Hematopoietic multipotent progenitor cell treated with erythropoietin and hydrocortisone succinate and interleukin-3 and kit ligand, for 15 days (in vitro differentiated cells): Measurements from ENCODE around the gene IFT22.
"Not testable (repeated sequence)": the region's sequence is repeated elsewhere in the genome, so short reads cannot be mapped to it uniquely, and the experiment has no call there.

Source experiments
- DNase-seq: peaks from one replicate; pipeline ENCODE4 v3.0.0-alpha.2; 2015; ENCODE audit warnings: low spot score

Gene IFT22

DNA sequence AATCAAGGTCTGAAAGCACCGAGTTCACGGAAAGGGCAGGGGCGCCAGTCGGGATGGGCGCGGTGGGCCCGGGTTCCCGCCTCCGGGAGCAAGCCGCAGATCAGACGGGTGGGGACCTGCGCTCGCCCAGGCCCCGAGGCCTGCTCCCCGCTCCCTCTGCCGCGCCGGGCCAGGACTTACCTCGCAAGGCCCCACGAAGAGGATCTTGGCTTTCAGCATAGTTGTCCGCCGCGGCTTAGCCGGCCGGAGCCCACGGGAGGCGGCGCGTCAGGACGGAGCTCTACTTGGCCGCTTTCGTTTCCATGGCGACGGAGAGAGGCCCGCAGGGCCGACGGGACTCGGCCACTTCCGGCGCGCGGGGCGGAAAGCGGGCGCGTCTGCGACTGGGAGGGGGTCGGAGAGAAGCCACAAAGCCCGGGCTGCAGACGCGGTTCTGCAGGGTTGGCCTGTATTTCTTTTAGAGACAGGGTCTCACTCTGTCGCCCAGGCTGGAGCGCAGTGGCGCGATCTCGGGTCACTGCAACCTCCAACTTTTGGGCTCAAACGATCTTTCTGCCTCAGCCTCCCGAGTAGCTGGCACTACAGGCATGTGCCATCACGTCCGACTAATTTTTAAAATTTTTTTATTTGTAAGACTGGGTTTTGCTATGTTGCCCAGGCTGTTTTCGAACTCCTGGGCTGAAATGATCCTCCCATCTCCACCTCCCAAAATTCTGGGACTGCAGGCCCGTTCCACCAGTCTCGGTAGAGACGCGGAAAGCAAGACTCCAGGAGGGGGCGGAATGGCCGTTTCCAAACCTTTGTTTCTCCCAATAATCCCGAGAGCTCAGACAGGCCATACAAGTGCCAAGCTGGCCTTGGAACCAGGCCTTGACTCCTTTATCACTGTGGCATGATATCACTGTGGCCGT, at the start of gene IFT22:
Gene IFT22 (minus strand): TSS at position 322 of the 911 bp plus-strand sequence. CDS start 103 bp downstream, at position 219.
- DNase-seq, result peak; percentile 91

DNA sequence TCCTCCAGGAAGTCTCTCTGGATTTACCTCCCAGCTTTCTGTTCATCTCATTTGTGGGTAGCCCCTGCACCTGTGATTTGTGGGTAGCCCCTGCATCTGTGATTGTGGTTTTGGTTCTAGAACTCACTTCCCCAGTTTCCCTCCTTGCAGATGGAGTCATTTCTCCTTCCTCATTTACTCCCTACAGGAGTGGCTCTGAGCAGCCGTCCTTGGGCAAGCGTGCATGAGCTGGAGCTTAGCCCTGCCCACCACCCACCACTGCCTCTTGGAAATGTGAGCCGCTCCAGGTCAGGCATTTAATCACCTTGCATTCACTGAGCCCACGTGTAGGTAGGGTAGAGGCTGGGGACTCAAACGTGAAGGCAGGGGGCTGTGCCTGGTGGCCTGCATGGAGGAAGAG, 49.2 kb upstream of the IFT22 start:
- no peak for DNase-seq

DNA sequence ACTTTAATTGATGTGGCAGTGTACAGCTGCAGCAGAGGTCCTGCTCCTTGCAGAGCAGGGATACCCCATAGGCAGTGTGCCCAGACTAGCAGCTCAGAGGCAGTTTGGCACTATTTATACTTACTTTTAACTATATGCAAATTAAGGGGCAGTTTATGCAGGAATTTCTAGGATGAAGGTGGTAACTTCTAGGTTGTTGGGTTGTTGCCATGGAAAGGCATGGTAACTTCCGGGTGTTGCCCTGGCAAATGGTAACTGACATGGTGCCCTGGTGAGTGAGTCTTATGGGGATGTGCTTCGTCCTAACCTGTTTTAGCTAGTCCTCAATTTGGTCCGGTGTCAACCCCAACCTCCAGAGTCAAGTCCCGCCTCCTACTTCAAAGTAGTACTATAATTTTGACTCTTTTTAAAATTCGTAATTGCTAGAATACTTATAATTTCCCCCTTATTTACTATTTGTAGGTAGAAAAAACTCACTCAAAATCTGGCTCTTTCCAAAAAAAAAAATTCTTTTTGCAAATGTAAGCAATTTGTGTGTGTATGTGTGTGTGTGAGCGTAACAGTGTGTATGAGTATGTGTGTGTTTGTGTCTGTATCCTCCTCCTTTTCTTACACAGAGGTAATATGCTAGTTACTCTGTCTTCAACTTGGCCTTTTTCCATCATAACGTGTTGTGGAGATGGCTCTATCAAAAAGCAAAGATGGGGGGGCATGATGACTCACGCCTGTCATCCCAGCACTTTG, 47.0 kb upstream of the IFT22 start:
- no peak for DNase-seq

DNA sequence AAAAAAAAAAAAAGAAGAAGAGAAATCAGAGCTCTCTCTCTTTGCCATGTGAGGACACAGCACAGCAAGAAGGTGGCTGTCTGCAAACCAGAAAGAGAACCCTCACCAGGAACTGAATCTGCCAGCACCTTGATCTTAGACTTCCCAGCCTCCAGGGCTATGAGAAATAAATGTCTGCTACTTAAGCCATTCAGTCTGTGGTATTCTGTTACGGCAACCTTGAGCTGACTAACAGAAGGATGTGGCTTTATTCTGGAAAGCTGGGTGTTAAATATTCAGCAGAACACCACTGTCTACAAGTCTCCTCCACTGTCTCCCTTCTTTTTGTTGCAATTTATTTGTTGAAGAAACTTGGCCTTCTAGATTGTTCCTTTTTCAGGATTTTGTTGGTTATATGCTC, 46.1 kb upstream of the IFT22 start:
- DNase-seq, result no peak

DNA sequence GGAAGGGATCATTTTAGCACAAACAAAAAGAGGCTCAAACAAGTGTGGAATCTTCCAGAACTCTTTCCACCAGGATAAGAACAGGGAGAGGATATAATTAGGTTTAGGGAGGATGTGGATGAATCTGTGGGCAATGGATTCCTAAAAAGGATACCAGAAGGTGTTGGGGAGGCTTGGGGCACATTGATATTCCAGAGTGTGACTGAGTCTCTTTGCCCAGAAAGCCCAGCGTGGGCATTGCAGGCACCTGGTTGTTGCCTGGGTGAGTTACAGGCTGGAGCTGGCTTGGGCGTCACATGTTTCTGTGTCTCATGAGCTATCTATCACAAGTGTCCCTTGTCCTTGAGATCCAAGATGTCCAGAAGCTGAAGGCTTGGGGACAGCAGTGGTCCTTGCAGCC, 44.3 kb upstream of the IFT22 start:
- DNase-seq, result no peak

DNA sequence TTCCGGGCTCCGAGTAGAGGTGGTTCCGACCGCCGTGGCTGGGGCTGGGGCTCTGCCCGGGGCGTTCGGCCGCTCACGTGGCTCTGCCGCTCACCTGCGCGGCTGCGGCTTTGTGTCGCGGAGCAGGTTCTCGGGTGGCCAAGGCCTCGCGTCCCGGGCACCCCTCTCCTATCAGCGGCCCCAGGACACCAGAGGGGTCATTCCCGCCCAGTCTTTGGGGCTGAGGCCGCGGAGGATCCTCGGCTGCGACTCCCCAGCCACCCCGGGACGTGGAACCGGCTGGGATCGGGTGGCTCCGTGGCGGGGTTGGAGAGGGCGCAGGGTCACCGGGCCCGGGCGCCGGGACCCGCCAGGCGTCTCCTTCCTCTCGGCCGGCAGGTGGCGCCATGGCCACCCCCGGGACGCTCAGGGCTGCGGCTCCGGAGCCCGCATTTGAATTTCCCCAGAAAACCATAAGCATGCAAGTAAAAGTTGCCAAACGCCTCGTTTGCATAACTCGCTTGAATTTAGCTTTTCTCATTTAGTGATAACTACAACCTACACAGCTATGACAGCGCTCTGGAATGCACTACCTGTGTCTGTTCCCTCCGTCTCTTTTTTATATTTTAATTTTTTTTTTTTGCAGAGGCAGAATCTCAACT, 42.2 kb upstream of the IFT22 start:
- DNase-seq, result peak; percentile 28

DNA sequence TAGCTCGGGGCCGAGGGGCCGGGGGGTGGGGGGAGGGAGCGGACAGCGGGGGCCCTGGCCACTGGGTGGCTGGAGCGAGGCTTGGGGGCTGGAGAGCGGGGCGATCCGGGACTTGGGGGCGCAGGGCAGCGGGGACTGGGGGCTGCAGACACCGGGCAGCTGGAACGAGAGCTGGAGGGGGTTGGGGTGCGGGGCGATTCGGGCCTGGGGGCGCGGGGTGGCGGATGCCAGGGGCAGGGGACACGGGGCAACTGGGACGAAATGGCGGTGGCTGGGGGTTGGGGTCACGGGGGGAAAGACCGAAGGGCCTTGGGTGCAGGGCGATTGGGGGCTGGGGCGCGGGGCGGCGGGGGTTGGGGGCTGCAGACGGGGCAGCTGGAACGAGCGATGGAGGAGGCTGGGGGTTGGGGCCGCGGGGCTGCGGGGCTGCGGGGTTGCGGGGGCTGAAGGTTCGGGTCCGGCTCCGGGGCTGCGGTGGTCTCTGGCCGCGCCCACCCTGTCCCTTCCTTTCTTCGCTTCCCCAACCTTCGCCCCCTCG, 41.7 kb upstream of the IFT22 start:
- DNase-seq, result no peak

DNA sequence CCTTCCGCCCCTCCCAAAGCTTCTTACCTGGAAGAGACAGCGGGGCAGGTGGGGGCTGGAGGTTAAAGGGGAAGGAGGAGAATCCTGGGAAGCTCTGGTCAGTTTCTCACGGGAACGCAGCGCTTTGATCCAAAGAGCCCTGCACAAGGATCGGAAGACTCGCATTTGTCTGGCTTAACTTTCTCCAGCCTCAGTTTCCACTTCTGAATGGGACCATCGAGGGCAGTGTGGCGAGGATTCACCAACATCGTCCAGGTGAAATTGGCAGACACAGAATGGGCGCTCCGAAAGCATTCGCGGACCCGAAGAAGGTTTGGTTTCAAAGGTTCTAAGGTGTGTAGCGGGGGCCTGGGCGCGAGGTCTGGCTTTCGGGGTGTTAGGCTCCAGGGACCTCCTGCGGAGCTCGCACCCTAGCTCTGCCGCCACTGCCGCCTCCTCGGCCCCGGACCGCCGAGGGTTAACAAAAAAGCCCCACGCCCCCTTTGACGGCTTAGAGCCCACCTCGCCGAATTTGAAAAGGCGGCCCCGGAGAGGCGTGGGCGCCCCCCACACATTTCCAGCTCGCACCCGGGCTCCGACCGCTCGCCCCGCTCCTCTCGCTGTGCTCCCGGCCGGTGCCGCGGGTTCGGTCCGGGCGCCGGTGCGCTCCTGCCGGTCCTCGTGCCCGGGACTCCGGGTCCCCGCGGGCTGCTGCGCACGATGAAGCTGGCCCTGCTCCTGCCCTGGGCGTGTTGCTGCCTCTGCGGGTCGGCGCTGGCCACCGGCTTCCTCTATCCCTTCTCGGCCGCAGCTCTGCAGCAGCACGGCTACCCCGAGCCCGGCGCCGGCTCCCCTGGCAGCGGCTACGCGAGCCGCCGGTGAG, 41.0 kb upstream of the IFT22 start, which contains the start of gene COL26A1:
Gene COL26A1 (plus strand): TSS at position 542 of the 862 bp plus-strand sequence. CDS start 158 bp downstream, at position 700.
- DNase-seq, result no peak

DNA sequence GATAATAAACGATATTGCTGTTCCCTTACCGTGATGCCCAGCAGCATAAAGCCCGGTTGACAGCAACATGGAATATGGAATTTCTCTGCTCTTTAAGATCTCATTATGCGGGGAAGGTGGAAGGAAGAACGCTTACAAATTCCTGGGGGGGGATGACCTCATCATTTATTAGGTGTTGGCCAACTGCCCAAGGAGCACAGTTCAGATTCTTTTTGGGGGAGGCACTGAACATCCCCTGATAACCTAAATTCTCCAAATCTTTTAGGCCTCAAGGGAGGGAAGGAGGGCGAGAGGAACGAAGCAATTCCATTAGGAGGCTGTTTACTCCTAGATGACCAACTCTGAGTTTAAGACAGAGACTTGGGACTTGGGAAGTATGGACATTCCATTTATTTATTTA, 35.8 kb upstream of the IFT22 start:
- no peak for DNase-seq

DNA sequence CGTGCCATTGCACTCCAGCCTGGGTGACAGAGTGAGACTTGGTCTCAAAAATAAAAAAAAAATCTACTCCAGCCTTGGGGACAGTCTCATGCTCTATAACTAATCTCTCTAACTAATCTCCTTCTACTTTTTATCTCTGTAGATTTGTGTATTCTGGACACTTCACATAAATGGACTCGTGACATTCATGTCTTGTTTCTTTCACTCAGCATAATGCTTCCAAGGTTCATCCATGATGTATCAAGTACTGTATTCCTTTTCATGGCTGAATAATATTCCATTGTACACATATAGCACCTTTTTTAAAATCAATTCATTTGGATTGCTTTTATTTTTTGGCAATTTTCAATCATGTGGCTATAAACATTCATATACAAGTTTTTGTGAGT, 31.3 kb upstream of the IFT22 start:
- DNase-seq, result no peak

DNA sequence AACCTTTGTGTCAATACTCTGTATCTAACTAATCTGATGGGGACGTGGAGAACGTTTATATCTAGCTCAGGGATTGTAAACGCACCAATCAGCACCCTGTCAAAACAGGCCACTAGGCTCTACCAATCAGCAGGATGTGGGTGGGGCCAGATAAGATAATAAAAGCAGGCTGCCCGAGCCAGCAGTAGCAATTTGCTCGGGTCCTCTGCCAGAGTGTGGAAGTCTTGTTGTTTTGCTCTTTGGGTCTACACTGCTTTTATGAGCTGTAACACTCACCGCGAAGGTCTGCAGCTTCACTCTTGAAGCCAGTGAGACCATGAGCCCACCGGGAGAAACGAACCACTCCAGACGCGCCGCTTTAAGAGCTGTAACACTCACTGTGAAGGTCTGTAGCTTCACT, 27.7 kb upstream of the IFT22 start:
- DNase-seq, result not testable (repeated sequence)

DNA sequence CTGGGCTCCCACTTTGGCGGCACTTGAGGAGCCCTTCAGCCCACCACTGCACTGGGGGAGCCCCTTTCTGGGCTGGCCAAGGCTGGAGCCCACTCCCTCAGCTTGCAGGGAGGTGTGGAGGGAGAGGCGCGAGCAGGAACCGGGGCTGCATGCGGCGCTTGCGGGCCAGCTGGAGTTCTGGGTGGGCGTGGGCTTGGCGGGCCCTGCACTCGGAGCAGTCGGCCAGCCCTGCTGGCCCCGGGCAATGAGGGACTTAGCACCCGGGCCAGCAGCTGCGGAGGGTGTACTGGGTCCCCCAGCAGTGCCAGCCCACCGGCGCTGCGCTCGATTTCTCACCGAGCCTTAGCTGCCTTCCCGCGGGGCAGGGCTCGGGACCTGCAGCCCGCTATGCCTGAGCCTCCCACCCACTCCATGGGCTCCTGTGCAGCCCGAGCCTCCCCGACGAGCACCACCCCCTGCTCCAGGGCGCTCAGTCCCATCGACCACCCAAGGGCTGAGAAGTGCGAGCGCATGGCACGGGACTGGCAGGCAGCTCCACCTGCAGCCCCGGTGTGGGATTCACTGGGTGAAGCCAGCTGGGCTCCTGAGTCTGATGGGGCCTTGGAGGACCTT, 26.9 kb upstream of the IFT22 start:
- not testable (repeated sequence) for DNase-seq

DNA sequence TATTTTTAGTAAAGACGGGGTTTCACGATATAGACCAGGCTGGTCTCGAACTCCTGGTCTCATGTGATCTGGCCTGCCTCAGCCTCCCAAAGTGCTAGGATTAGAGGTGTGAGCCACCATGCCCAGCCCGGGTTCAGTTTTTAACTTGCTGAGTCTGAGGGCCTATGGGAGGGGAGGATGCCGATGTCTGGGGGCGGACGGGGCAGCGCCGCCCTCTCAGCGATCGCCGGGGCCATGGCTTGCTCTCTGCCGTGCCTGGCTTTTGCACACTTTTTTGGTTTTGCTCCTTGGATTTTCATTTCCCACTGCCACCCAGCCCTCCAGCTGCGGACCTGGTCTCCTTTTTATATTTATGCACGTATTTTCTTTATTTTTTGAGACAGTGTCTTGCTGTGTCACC, 25.9 kb upstream of the IFT22 start:
- DNase-seq, result no peak

DNA sequence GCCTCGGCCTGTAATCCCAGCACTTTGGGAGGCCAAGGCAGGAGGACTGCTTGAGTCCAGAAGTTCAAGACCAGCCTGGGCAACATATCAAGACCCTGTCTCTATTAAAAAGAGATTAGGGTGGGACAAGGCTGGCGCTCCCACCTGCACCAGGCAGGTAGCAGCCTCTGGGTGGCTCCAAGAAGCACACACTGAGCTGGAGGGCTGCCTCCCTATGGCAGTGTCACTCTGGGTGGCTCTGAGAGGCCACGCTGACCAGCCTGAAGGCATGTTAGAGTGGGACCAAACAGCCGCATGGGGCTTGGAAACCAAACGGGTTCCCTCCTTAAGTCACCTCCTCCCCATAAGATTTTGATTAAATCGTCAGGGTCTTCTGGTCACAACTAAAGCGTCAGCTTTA, 21.3 kb upstream of the IFT22 start:
- DNase-seq, result no peak

DNA sequence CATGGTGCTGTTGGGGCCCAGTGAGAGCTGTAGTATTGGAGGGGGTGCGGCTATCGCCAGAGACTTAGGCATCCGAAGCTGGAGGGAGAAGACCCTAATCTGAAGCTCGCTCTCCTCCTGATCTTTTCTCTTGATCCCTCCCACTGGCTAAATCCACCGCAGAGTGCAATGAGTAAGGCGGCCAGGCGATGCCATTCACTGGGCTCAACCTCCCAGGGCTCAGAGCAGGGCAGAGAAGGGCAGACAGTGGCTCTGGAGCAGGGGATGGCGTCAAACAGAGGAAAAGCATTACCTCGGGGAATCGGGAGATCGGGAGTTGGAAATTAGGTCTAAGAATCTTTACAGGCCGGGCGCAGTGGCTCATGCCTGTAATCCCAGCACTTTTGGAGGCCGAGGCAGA, 18.8 kb upstream of the IFT22 start:
- DNase-seq, result no peak

DNA sequence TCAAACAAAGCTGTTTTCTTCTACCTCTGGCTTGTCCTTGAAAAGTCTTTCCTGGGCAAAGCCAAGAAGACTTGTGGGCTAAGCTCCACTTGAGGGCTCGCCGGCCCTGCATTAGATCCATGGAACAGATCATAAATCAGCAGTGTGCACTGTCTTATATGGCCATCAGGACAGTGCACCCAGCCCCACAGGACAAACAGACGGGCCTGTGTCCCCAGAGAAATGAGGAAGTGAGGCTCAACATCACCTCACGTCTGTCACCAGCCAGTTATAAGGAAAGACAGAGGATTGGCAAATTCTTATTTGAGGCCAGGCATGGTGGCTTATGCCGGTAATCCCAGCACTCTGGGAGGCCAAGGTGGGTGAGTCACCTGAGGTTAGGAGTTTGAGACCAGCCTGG, 12.3 kb upstream of the IFT22 start:
- no peak for DNase-seq

DNA sequence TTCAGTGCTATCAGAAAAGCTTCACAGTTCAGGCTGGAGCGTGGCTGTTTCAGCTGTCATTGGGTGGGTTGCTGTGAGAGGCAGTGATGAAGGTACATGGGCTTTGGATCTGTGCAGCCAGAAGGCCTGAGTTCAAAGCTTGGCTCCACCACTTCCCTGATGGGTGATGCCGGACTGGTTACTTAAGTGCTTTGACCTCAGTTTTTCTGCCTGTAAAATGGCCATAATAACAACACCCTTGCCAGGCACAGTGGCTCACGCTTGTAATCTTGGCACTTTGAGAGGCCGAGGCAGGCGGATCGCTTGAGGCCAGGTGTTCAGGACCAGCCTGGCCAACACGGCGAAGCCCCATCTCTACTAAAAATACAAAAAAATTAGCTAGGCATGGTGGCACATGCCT, 10.4 kb upstream of the IFT22 start:
- DNase-seq, result no peak

DNA sequence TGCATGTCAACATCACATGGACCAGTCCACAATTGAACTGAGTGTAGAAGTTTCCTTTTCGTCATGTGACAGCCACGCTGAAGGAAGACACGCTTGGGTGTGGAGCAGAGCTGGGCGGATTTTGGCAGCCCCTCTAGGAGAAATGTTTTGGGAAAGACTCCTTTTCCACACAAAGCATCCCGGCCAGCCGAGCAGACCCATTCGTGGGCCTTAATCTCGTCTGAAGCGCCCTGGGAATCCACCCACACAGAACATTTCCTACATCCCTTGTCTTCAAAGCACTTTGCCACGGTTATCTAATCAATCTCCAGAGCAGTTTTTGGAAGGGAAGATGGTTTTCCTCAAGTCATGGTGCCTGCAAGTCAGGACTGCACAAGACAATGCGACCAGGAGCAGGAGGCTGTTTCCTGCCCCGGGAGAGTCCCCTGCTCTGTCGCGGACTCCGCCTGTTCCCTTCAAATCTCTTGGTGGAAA, 8.4 kb upstream of the IFT22 start:
- no peak for DNase-seq

DNA sequence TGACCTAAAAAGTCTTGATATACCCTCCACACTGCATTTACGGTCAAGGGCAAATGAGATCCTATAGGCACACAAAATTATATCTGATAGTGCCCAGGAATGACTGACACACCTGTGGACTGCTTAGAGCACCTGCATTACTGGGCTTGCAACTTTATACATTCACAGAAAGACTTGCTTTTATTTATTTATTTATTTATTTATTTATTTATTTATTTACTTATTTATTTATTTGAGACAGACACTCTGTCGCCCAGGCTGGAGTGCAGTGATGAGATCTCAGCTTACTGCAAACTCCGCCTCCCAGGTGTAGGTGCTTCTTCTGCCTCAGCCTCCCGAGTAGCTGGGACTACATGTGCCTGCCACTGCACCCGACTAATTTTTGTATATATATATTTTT, 6.5 kb upstream of the IFT22 start:
- no peak for DNase-seq

DNA sequence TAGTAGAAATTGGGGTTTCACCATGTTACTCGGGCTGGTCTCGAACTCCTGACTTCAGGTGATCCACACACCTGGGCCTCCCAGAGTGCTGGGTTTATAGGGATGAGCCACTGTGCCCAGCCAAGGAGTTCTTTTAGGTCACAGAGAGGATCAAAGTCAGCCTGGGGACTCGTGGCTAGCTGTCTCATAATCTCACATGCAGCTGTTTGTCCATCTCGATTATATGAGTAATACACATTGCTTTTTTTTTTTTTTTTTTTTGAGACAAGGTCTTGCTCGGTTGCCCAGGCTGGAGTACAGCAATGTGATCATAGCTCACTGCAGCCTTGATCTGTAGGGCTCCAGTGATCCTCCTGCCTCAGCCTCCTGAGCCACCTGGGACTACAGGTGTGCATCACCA, 2.2 kb downstream of the IFT22 start:
- no peak for DNase-seq

DNA sequence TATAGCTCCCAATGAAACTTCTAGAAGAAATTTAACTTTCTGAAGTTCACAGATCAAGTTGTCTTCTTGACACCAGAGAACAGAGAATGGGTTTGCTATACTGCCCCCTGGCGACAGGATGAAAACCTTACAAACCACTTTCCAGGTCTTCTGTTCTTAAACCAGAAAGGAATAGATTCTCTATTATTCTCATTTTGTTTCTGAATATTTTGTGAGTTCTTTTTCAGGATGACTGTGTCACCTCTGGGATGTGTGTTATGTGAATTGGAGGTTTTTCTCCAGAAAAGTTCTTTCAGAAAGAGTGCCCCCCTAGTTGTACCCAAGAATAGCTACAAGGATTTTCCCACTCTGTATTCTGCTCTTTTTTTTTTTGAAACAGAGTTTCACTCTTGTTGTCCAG, 6.3 kb downstream of the IFT22 start:
- DNase-seq, result peak; percentile 66
